Uterus (tissue), 2 donors: ENCODE data around the gene KRTAP5-3.

Experiments used
- CTCF ChIP-seq, 4 experiments: fragments of 200-600 bp in 2 of 4; fragments of 450-650 bp in 2 of 4; sonication (generic) in 2 of 4; IDR thresholded peaks; one replicate each; pipeline ENCODE4 v1.5.1; 2016 to 2019; ENCODE audit warnings: antibody characterized with exemption in 4 of 4, mild to moderate bottlenecking in 2 of 4, moderate library complexity in 1 of 4
- POLR2A ChIP-seq, 2 donors: fragments of 450-650 bp; IDR thresholded peaks; one replicate each; pipeline ENCODE4 v1.6.1; 2016; ENCODE audit warnings: antibody characterized with exemption in 2 of 2, mild to moderate bottlenecking in 1 of 2, moderate library complexity in 1 of 2

GRCh38 chr11:1639102-1639620 is 30.9 kb upstream of the KRTAP5-3 start:
- TF ChIP-seq POLR2A (IDR thresholded peaks at IDR 0.05) (no peak), CTCF (IDR thresholded peaks at IDR 0.05) (no peak)
